Peyer's patch (tissue), 4 donors: ENCODE measurements around the gene TMEM131L. TPM values are rescaled to one million over a fixed set of nuclear protein-coding genes. Genes with fewer than 3 reads are reported as not detected.

Source experiments
- DNase-seq, 3 donors: peaks; one replicate each; pipeline ENCODE4 v3.0.0-alpha.2; 2017 to 2019
- H3K27ac ChIP-seq, 4 donors: fragments of 200-600 bp; sonication (generic); one replicate each; pipeline ENCODE4 v1.5.1; 2016 to 2019
- H3K27me3 ChIP-seq, 2 donors: fragments of 200-600 bp; sonication (generic); one replicate each; pipeline ENCODE4 v1.5.1; 2019
- H3K36me3 ChIP-seq, 3 donors: fragments of 200-600 bp; sonication (generic); one replicate each; pipeline ENCODE4 v1.5.1; 2016 to 2019
- H3K4me1 ChIP-seq, 4 donors: fragments of 200-600 bp; sonication (generic); one replicate each; pipeline ENCODE4 v1.5.1; 2016 to 2019
- H3K4me3 ChIP-seq, 4 donors: fragments of 200-600 bp; sonication (generic); 1 replicate in 3 of 4; 2 replicates in 1 of 4; pipeline ENCODE4 v1.5.1; 2016 to 2019; ENCODE audit warnings: mild to moderate bottlenecking in 1 of 4
- H3K9me3 ChIP-seq, 4 donors: fragments of 200-600 bp; sonication (generic); one replicate each; pipeline ENCODE4 v1.5.1; 2016 to 2019; ENCODE audit warnings: mild to moderate bottlenecking in 1 of 4
- CTCF ChIP-seq, 6 experiments: fragments of 450-650 bp in 4 of 6; fragments of 200-600 bp in 2 of 6; sonication (generic) in 1 of 6; IDR thresholded peaks; one replicate each; pipeline ENCODE4 v1.5.1; 2017 to 2019; ENCODE audit warnings: antibody characterized with exemption in 6 of 6, mild to moderate bottlenecking in 3 of 6, moderate library complexity in 1 of 6
- POLR2A ChIP-seq, 2 donors: fragments of 450-650 bp; IDR thresholded peaks; one replicate each; pipeline ENCODE4 v1.5.1; 2017; ENCODE audit warnings: antibody characterized with exemption in 2 of 2, mild to moderate bottlenecking in 2 of 2, moderate library complexity in 2 of 2
- total RNA-seq, 4 donors: library from RNA; depleted of rRNA; stranded (reverse); fragments of >200 nt; gene quantifications; one replicate each; pipeline ENCODE4 v1.1.0, GENCODE V29; 2016

The TMEM131L gene
- total RNA-seq, 4 donors from 2014 or later, result 5.2 to 54.5 (median 7.0) TPM

- peaks cover 0 to 6% (median 2%) of the 10 kb centered on the region in 4 donors for H3K4me1 ChIP-seq
- no peak for DNase-seq
- TF ChIP-seq CTCF (IDR thresholded peaks at IDR 0.05) (no peak), POLR2A (IDR thresholded peaks at IDR 0.05) (no peak)
- H3K27me3 ChIP-seq, result no peaks in the 10 kb centered on the region
- no peaks in the 10 kb centered on the region for H3K36me3 ChIP-seq
- H3K9me3 ChIP-seq, result no peaks in the 10 kb centered on the region
- no peak overlapping the region for H3K4me3 ChIP-seq
- no peak overlapping the region for H3K27ac ChIP-seq
These were observed 48.7 kb downstream of the TMEM131L start for GRCh38 chr4:153514688-153515426.

- H3K9me3 ChIP-seq, result no peaks in the 10 kb centered on the region
- H3K36me3 ChIP-seq, result no peaks in the 10 kb centered on the region
- H3K4me3 ChIP-seq, result no peak overlapping the region
- H3K4me1 ChIP-seq, result peaks cover 0 to 20% (median 3%) of the 10 kb centered on the region in 4 donors
- TF ChIP-seq POLR2A (IDR thresholded peaks at IDR 0.05) (no peak), CTCF (IDR thresholded peaks at IDR 0.05) (no peak)
- DNase-seq, result no peak
- no peaks in the 10 kb centered on the region for H3K27me3 ChIP-seq
- H3K27ac ChIP-seq, result no peak overlapping the region
These were observed 51.0 kb downstream of the TMEM131L start for GRCh38 chr4:153517159-153517558.

- Histone ChIP-seq H3K4me1 (peaks cover 0 to 23% (median 10%) of the 10 kb centered on the region in 4 donors), H3K27ac (peak overlapping the region in 2 of 4 donors; percentile 47 to 55)
These were observed 51.8 kb downstream of the TMEM131L start for GRCh38 chr4:153518001-153518400.

GRCh38 chr4:153518637-153519389 is 52.7 kb downstream of the TMEM131L start:
- no peaks in the 10 kb centered on the region for H3K27me3 ChIP-seq
- DNase-seq, result no peak
- H3K4me1 ChIP-seq, result peaks cover 0 to 29% (median 12%) of the 10 kb centered on the region in 4 donors
- H3K9me3 ChIP-seq, result no peaks in the 10 kb centered on the region
- TF ChIP-seq CTCF (IDR thresholded peaks at IDR 0.05) (no peak), POLR2A (IDR thresholded peaks at IDR 0.05) (no peak)
- peak overlapping the region in 3 of 4 donors; percentile 23 to 55 (median 51) for H3K27ac ChIP-seq
- no peaks in the 10 kb centered on the region for H3K36me3 ChIP-seq
- H3K4me3 ChIP-seq, result peak overlapping the region in 2 of 4 donors; percentile 20 to 34

More at GRCh38 chr4:153518001-153518400, 51.8 kb downstream of the TMEM131L start:
- Histone ChIP-seq H3K36me3 (no peaks in the 10 kb centered on the region), H3K27me3 (no peaks in the 10 kb centered on the region), H3K4me3 (no peak overlapping the region), H3K9me3 (no peaks in the 10 kb centered on the region)
- no peak for DNase-seq
- TF ChIP-seq POLR2A (IDR thresholded peaks at IDR 0.05), result no peak
- TF ChIP-seq CTCF (IDR thresholded peaks at IDR 0.05), result no peak

- no peak for TF ChIP-seq CTCF (IDR thresholded peaks at IDR 0.05)
- no peak for TF ChIP-seq POLR2A (IDR thresholded peaks at IDR 0.05)
- Histone ChIP-seq H3K36me3 (no peaks in the 10 kb centered on the region), H3K4me1 (peaks cover 4 to 37% (median 16%) of the 10 kb centered on the region in 4 donors), H3K9me3 (no peaks in the 10 kb centered on the region), H3K27ac (peak overlapping the region in 1 of 4 donors; percentile 72), H3K27me3 (no peaks in the 10 kb centered on the region), H3K4me3 (no peak overlapping the region)
- no peak for DNase-seq
These were observed 53.5 kb downstream of the TMEM131L start for GRCh38 chr4:153519687-153520086.
